ENCODE results near the gene TNRC18. TPM values are rescaled to one million over a fixed set of nuclear protein-coding genes. Genes with fewer than 3 reads are reported as not detected.
"Not testable (repeated sequence)": the region's sequence is repeated elsewhere in the genome, so short reads cannot be mapped to it uniquely, and the experiment has no call there.

TNRC18 gene
- total RNA-seq, 1 donor from 2014 or later: 57.2 TPM

GRCh38 chr7:5322621-5323410, 100.8 kb downstream of the TNRC18 start:
- DNase-seq (no peak), ATAC-seq (ENCODE audit: low read depth) (no peak)
- ChIA-PET POLR2A (no interaction called here), CTCF (no interaction called here)
- Mint-ChIP-seq H3K27ac (no peak overlapping the region), H3K27me3 (no peaks in the 10 kb centered on the region), H3K9me3 (peaks cover 15% of the 10 kb centered on the region), H3K4me1 (no peaks in the 10 kb centered on the region), H3K4me3 (no peak overlapping the region), H3K36me3 (ENCODE audit: low read depth) (peaks cover 76% of the 10 kb centered on the region)
- TF ChIP-seq CTCF (IDR thresholded peaks at IDR 0.05): no peak
- intact Hi-C loops (cut with micrococcal nuclease): no loop called here

GRCh38 chr7:5320802-5321396, 102.7 kb downstream of the TNRC18 start:
- H3K27ac Mint-ChIP-seq: no peak overlapping the region
- H3K4me1 Mint-ChIP-seq: no peaks in the 10 kb centered on the region
- peaks cover 69% of the 10 kb centered on the region for H3K36me3 Mint-ChIP-seq (ENCODE audit: low read depth)
- intact Hi-C loops (cut with micrococcal nuclease): no loop called here
- no peaks in the 10 kb centered on the region for H3K27me3 Mint-ChIP-seq
- H3K9me3 Mint-ChIP-seq: peaks cover 15% of the 10 kb centered on the region
- DNase-seq (no peak), ATAC-seq (ENCODE audit: low read depth) (no peak)
- TF ChIP-seq CTCF (IDR thresholded peaks at IDR 0.05): no peak
- POLR2A ChIA-PET: no interaction called here
- H3K4me3 Mint-ChIP-seq: no peak overlapping the region
- CTCF ChIA-PET: no interaction called here

- Mint-ChIP-seq H3K4me1 (no peaks in the 10 kb centered on the region), H3K36me3 (ENCODE audit: low read depth) (peaks cover 71% of the 10 kb centered on the region), H3K4me3 (no peak overlapping the region), H3K9me3 (peaks cover 15% of the 10 kb centered on the region), H3K27me3 (no peaks in the 10 kb centered on the region), H3K27ac (no peak overlapping the region)
- intact Hi-C loops (cut with micrococcal nuclease): no loop called here
- ChIA-PET CTCF (no interaction called here), POLR2A (no interaction called here)
- no peak for ATAC-seq (ENCODE audit: low read depth)
- DNase-seq: no peak
- TF ChIP-seq CTCF (IDR thresholded peaks at IDR 0.05): no peak
Measured at GRCh38 chr7:5320391-5320790, 103.2 kb downstream of the TNRC18 start.

- Mint-ChIP-seq H3K9me3 (peaks cover 15% of the 10 kb centered on the region), H3K36me3 (ENCODE audit: low read depth) (peaks cover 68% of the 10 kb centered on the region)
- ATAC-seq (ENCODE audit: low read depth); H3K4me1 Mint-ChIP-seq; CTCF ChIA-PET; H3K4me3 Mint-ChIP-seq; H3K27me3 Mint-ChIP-seq; POLR2A ChIA-PET; H3K27ac Mint-ChIP-seq; intact Hi-C loops (cut with micrococcal nuclease); DNase-seq: not testable (repeated sequence)
Measured at GRCh38 chr7:5318613-5319012, 105.0 kb downstream of the TNRC18 start.

GRCh38 chr7:5315761-5316160, 107.9 kb downstream of the TNRC18 start:
- CTCF ChIA-PET: no interaction called here
- POLR2A ChIA-PET: no interaction called here
- DNase-seq: no peak
- ATAC-seq (ENCODE audit: low read depth): no peak
- Mint-ChIP-seq H3K36me3 (ENCODE audit: low read depth) (peaks cover 64% of the 10 kb centered on the region), H3K27ac (no peak overlapping the region), H3K4me3 (no peak overlapping the region), H3K9me3 (peaks cover 15% of the 10 kb centered on the region), H3K4me1 (no peaks in the 10 kb centered on the region), H3K27me3 (no peaks in the 10 kb centered on the region)
- TF ChIP-seq CTCF (IDR thresholded peaks at IDR 0.05): no peak
- intact Hi-C loops (cut with micrococcal nuclease): no loop called here

Data from activated B cell treated with CpG ODN at 0.5 μM for 24 hours (primary cell).